GM12878 (cell line): Measurements from ENCODE around the gene OSGEP. TPM values are rescaled to one million over a fixed set of nuclear protein-coding genes. Genes with fewer than 3 reads are reported as not detected.

Source experiments
- ASH2L ChIP-seq: fragments of 300-600, 200-600 bp; sonication (generic); IDR thresholded peaks from 2 replicates; pipeline ENCODE4 v1.6.1; 2017; ENCODE audit warnings: low read depth, mild to moderate bottlenecking, borderline replicate concordance
- BMI1 ChIP-seq: fragments of 450-650 bp; IDR thresholded peaks from 2 replicates; pipeline ENCODE4 v1.6.1; 2016; ENCODE audit warnings: mild to moderate bottlenecking, moderate library complexity, borderline replicate concordance
- CBX5 ChIP-seq: sonication (generic); IDR thresholded peaks from 2 replicates; pipeline ENCODE4 v1.6.1; 2016; ENCODE audit warnings: low read depth, moderate library complexity, mild to moderate bottlenecking, inconsistent platforms
- CHD4 ChIP-seq: fragments of 200-600 bp; sonication (generic); IDR thresholded peaks from 2 replicates; pipeline ENCODE4 v1.6.1; 2016; ENCODE audit warnings: mild to moderate bottlenecking
- CREM ChIP-seq: IDR thresholded peaks from 2 replicates; pipeline ENCODE4 v1.6.1; 2014; ENCODE audit warnings: antibody characterized with exemption, low read depth
- EGR1 ChIP-seq, 2 experiments: IDR thresholded peaks; 1 replicate in 1 of 2; 2 replicates in 1 of 2; pipeline ENCODE4 v1.6.1; 2011 to 2012; ENCODE audit warnings: low read depth in 2 of 2, low read length in 2 of 2, borderline replicate concordance in 1 of 2, mild to moderate bottlenecking in 1 of 2, moderate library complexity in 1 of 2
- ESRRA ChIP-seq: IDR thresholded peaks from 2 replicates; pipeline ENCODE4 v1.6.1; 2012; ENCODE audit warnings: mild to moderate bottlenecking, low read length, improper control_type of control experiment
- ETV6 ChIP-seq, 2 experiments: fragments of 450-650 bp in 1 of 2; IDR thresholded peaks in 1 of 2; conservative IDR thresholded peaks in 1 of 2; 2 replicates each; pipeline ENCODE4 v1.6.1; 2014; ENCODE audit warnings: antibody characterized with exemption in 1 of 2, borderline replicate concordance in 1 of 2, low read depth in 1 of 2, mild to moderate bottlenecking in 1 of 2, moderate library complexity in 1 of 2
- HDGF ChIP-seq: fragments of 450-650 bp; IDR thresholded peaks from 2 replicates; pipeline ENCODE4 v1.6.1; 2016; ENCODE audit warnings: antibody characterized with exemption
- IRF4 ChIP-seq: IDR thresholded peaks from 2 replicates; pipeline ENCODE4 v1.6.1; 2011; ENCODE audit warnings: low read depth, low read length
- JUND ChIP-seq: IDR thresholded peaks from 2 replicates; pipeline ENCODE4 v1.6.1; 2012; ENCODE audit warnings: low read depth, mild to moderate bottlenecking, low read length, improper control_type of control experiment, moderate library complexity
- MTA2 ChIP-seq: fragments of 450-650 bp; IDR thresholded peaks from 2 replicates; pipeline ENCODE4 v1.6.1; 2016; ENCODE audit warnings: low read depth, mild to moderate bottlenecking, moderate library complexity
- MXI1 ChIP-seq: fragments of 150-350 bp; IDR thresholded peaks from 2 replicates; pipeline ENCODE4 v1.6.1; 2011; ENCODE audit warnings: low read depth, mild to moderate bottlenecking, inconsistent platforms, low read length, improper control_type of control experiment
- MYB ChIP-seq: fragments of 150-350 bp; IDR thresholded peaks from 2 replicates; pipeline ENCODE4 v1.6.1; 2014; ENCODE audit warnings: mild to moderate bottlenecking, low read depth, low read length, borderline replicate concordance
- NFXL1 ChIP-seq: fragments of 450-650 bp; IDR thresholded peaks from 2 replicates; pipeline ENCODE4 v1.6.1; 2017; ENCODE audit warnings: antibody characterized with exemption, mild to moderate bottlenecking, borderline replicate concordance
- POLR2AphosphoS5 ChIP-seq: IDR thresholded peaks from 2 replicates; pipeline ENCODE4 v1.6.1; 2011; ENCODE audit warnings: mild to moderate bottlenecking, low read length, inconsistent platforms
- SMC3 ChIP-seq: IDR thresholded peaks from 2 replicates; pipeline ENCODE4 v1.6.1; 2011; ENCODE audit warnings: low read length, improper control_type of control experiment, borderline replicate concordance
- TARDBP ChIP-seq: IDR thresholded peaks from 2 replicates; pipeline ENCODE4 v1.6.1; 2016; ENCODE audit warnings: borderline replicate concordance
- TCF7 ChIP-seq: IDR thresholded peaks from 2 replicates; pipeline ENCODE4 v1.6.1; 2014; ENCODE audit warnings: antibody characterized with exemption, borderline replicate concordance
- ZSCAN29 ChIP-seq: fragments of 450-650 bp; IDR thresholded peaks from 2 replicates; pipeline ENCODE4 v1.6.1; 2017; ENCODE audit warnings: mild to moderate bottlenecking, moderate library complexity
- polyA plus RNA-seq, 11 experiments: library from polyadenylated mRNA; depleted of rRNA in 4 of 11; unstranded in 6 of 11; stranded (reverse) in 5 of 11; fragments of >200 nt; fragmentation: Nextera tagmentation in 4 of 11; fragmentation: Illumina TruSeq in 1 of 11; extraction: Ambion mirVana in 4 of 11; extraction: Trizol in 1 of 11; gene quantifications; 1 replicate in 1 of 11; 2 replicates in 10 of 11; pipeline versions ENCODE4 v1.2.1 to v1.2.3, GENCODE V29; 2011 to 2016; ENCODE audit warnings: inconsistent platforms in 2 of 11, missing spikeins in 2 of 11, low read depth in 1 of 11
- total RNA-seq, 4 experiments: library from RNA; depleted of rRNA in 3 of 4; stranded (reverse); fragments of >200 nt in 3 of 4; fragmentation: Illumina TruSeq in 1 of 4; extraction: Trizol in 1 of 4; gene quantifications; 2 replicates each; pipeline versions ENCODE4 v1.2.1 to v1.2.3, GENCODE V29; 2013 to 2021
- TF ChIP-seq, protein P1 (sequence below): fragments of 450-650 bp; conservative IDR thresholded peaks from 2 replicates; pipeline ENCODE4 v1.6.1; 2017; ENCODE audit warnings: mild to moderate bottlenecking, moderate library complexity
- TF ChIP-seq, protein P2 (sequence below): IDR thresholded peaks from 2 replicates; pipeline ENCODE4 v1.6.1; 2012; ENCODE audit warnings: improper control_type of control experiment, low read depth, low read length; ENCODE audit not compliant: insufficient replicate concordance

Gene OSGEP
- total and polyA plus RNA-seq, 10 of the 15 experiments (the other 5 are each of a cell fraction or from before 2014, with no cell fraction given) = 47.8 to 88.9 (median 52.8) TPM

DNA sequence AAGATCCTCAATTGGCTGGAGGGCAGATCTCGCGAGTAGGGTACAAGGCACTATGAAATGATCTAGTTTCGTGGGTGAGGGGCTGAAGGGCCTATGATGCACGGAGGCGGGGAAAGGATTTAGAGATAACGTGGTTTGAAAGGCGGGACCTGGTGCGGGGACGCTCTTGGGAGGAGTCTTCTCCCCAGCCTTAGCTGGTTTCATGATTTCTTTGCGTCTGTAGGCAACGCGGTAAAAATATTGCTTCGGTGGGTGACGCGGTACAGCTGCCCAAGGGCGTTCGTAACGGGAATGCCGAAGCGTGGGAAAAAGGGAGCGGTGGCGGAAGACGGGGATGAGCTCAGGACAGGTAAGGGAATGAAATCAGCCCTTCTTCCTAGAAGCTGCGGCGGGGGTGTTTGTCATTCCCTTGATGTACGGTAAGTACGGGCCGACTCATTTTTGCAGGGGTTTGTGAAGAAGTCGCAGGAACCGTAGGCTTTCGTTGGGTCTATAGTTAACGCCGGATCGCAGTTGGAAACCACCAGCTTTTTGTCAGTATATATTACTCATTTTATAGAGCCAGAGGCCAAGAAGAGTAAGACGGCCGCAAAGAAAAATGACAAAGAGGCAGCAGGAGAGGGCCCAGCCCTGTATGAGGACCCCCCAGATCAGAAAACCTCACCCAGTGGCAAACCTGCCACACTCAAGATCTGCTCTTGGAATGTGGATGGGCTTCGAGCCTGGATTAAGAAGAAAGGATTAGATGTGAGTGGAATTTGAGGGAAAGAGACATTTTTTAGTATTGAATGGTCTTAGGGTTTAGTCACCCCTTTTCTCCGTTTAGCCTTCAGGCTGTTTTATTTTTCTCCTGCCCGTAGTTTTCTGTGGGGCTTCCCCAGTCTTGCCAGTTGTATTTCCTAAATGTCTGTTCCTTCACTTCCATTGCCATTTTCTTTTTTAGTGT, 1.0 kb upstream of the OSGEP start (continued):
- TF ChIP-seq, protein P1, sequence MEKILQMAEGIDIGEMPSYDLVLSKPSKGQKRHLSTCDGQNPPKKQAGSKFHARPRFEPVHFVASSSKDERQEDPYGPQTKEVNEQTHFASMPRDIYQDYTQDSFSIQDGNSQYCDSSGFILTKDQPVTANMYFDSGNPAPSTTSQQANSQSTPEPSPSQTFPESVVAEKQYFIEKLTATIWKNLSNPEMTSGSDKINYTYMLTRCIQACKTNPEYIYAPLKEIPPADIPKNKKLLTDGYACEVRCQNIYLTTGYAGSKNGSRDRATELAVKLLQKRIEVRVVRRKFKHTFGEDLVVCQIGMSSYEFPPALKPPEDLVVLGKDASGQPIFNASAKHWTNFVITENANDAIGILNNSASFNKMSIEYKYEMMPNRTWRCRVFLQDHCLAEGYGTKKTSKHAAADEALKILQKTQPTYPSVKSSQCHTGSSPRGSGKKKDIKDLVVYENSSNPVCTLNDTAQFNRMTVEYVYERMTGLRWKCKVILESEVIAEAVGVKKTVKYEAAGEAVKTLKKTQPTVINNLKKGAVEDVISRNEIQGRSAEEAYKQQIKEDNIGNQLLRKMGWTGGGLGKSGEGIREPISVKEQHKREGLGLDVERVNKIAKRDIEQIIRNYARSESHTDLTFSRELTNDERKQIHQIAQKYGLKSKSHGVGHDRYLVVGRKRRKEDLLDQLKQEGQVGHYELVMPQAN = peak; percentile 84; the same call in 1 of the 2 replicates
- TF ChIP-seq HDGF (no peak), ETV6 (conservative IDR thresholded peaks at IDR 0.05 in 1 of 2, IDR thresholded peaks at IDR 0.05 in 1 of 2; ENCODE audit: borderline replicate concordance in 1 of 2, low read depth in 1 of 2) (no peak), NFXL1 (no peak), ASH2L (no peak), CREM (0 out of 2 replicates have a peak, but pooled peaks have one; percentile 4), CBX5 (no peak), MTA2 (no peak), IRF4 (no peak; the same call in 1 of the 2 replicates), SMC3 (no peak), TCF7 (no peak), BMI1 (no peak), ESRRA (no peak), JUND (no peak), EGR1 (IDR thresholded peaks at IDR 0.05; ENCODE audit: borderline replicate concordance in 1 of 2, low read depth in 2 of 2, low read length in 2 of 2) (no peak), ZSCAN29 (no peak), POLR2AphosphoS5 (peak; percentile 54), MXI1 (no peak; the same call in 1 of the 2 replicates), TARDBP (no peak), CHD4 (no peak), MYB (no peak)
- TF ChIP-seq, protein P2, sequence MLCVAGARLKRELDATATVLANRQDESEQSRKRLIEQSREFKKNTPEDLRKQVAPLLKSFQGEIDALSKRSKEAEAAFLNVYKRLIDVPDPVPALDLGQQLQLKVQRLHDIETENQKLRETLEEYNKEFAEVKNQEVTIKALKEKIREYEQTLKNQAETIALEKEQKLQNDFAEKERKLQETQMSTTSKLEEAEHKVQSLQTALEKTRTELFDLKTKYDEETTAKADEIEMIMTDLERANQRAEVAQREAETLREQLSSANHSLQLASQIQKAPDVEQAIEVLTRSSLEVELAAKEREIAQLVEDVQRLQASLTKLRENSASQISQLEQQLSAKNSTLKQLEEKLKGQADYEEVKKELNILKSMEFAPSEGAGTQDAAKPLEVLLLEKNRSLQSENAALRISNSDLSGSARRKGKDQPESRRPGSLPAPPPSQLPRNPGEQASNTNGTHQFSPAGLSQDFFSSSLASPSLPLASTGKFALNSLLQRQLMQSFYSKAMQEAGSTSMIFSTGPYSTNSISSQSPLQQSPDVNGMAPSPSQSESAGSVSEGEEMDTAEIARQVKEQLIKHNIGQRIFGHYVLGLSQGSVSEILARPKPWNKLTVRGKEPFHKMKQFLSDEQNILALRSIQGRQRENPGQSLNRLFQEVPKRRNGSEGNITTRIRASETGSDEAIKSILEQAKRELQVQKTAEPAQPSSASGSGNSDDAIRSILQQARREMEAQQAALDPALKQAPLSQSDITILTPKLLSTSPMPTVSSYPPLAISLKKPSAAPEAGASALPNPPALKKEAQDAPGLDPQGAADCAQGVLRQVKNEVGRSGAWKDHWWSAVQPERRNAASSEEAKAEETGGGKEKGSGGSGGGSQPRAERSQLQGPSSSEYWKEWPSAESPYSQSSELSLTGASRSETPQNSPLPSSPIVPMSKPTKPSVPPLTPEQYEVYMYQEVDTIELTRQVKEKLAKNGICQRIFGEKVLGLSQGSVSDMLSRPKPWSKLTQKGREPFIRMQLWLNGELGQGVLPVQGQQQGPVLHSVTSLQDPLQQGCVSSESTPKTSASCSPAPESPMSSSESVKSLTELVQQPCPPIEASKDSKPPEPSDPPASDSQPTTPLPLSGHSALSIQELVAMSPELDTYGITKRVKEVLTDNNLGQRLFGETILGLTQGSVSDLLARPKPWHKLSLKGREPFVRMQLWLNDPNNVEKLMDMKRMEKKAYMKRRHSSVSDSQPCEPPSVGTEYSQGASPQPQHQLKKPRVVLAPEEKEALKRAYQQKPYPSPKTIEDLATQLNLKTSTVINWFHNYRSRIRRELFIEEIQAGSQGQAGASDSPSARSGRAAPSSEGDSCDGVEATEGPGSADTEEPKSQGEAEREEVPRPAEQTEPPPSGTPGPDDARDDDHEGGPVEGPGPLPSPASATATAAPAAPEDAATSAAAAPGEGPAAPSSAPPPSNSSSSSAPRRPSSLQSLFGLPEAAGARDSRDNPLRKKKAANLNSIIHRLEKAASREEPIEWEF = no peak
